ENCODE results near the gene L1CAM. TPM values are rescaled to one million over a fixed set of nuclear protein-coding genes. Genes with fewer than 3 reads are reported as not detected.

The L1CAM gene
- polyA plus RNA-seq, 1 of the 3 experiments (the other 2 are of a cell fraction): 1.9 TPM

- H3K79me2 ChIP-seq (ENCODE audit: insufficient read depth): no peaks in the 10 kb centered on the region
- POLR2A ChIA-PET: no interaction called here
- peaks cover 0 to 37% of the 10 kb centered on the region in 2 experiments; a peak in 1 of 4 replicates for H3K4me1 ChIP-seq (ENCODE audit: control insufficient read depth in 1 of 2, insufficient read depth in 2 of 2, low read depth in 1 of 2, low read length in 1 of 2)
- H3K27me3 ChIP-seq (ENCODE audit: insufficient read depth): peaks cover 52% of the 10 kb centered on the region
- H3K4me2 ChIP-seq: no peak overlapping the region
- CTCF ChIA-PET: interaction anchor here (1.0 to 12.9 kb wide), 2 partner anchors 10 to 33 kb away, joined by 3 to 130 read pairs; no protein-coding TSS in a partner anchor
- no peak overlapping the region for H3K9ac ChIP-seq
- no peaks in the 10 kb centered on the region for H4K20me1 ChIP-seq (ENCODE audit: insufficient read depth)
- WGBS (ENCODE audit: low lambda C conversion rate): 42% methylated on average over 12 of the region's 13 CpGs
- no peaks in the 10 kb centered on the region for H3F3A ChIP-seq (replicated peaks; ENCODE audit: insufficient read depth)
- no peak overlapping the region for H3K4me3 ChIP-seq (ENCODE audit: low read depth in 2 of 2, low read length in 1 of 2)
- H3K36me3 ChIP-seq (replicated peaks in 1 of 2; ENCODE audit: control insufficient read depth in 1 of 2, insufficient read depth in 2 of 2, low read length in 1 of 2): no peaks in the 10 kb centered on the region
- no peak for DNase-seq
- no peak overlapping the region for H3K27ac ChIP-seq (ENCODE audit: low read depth in 2 of 2, low read length in 1 of 2)
- TF ChIP-seq GABPA (IDR thresholded peaks at IDR 0.05; ENCODE audit: low read depth): no peak
- TF ChIP-seq REST (IDR thresholded peaks at IDR 0.05; ENCODE audit: low read depth, low read length): no peak
- TF ChIP-seq TEAD4 (IDR thresholded peaks at IDR 0.05; ENCODE audit: borderline replicate concordance, insufficient read depth): no peak
- no peak for TF ChIP-seq MXI1 (IDR thresholded peaks at IDR 0.05; ENCODE audit: low read depth, low read length)
- no peak for TF ChIP-seq POLR2AphosphoS5 (IDR thresholded peaks at IDR 0.05; ENCODE audit: low read depth, low read length)
- no peak for TF ChIP-seq ELF1 (IDR thresholded peaks at IDR 0.05)
- TF ChIP-seq RCOR1 (IDR thresholded peaks at IDR 0.05; ENCODE audit: low read length): no peak
- no peak for TF ChIP-seq FOXJ3 (CRISPR knock-in tag; IDR thresholded peaks at IDR 0.05)
- no peak for TF ChIP-seq USF1 (IDR thresholded peaks at IDR 0.05; ENCODE audit: borderline replicate concordance, low read depth)
- TF ChIP-seq FOSL2 (IDR thresholded peaks at IDR 0.05; ENCODE audit: borderline replicate concordance, low read depth): no peak
- TF ChIP-seq FOXM1 (IDR thresholded peaks at IDR 0.05; ENCODE audit: low read depth): no peak
- TF ChIP-seq EP300 (IDR thresholded peaks at IDR 0.05; ENCODE audit: borderline replicate concordance in 1 of 2, low read depth in 1 of 2, low read length in 1 of 2): no peak
- no peak for TF ChIP-seq TCF12 (IDR thresholded peaks at IDR 0.05)
- no peak for TF ChIP-seq NFIC (IDR thresholded peaks at IDR 0.05; ENCODE audit: borderline replicate concordance)
- no peak for TF ChIP-seq TAF1 (IDR thresholded peaks at IDR 0.05; ENCODE audit: borderline replicate concordance, low read depth, low read length)
- no peak for TF ChIP-seq NRF1 (IDR thresholded peaks at IDR 0.05; ENCODE audit: low read depth, low read length)
- H3K9me3 ChIP-seq: no peaks in the 10 kb centered on the region
- H3K9me2 ChIP-seq: no peaks in the 10 kb centered on the region
- no peak overlapping the region for H2AFZ ChIP-seq (ENCODE audit: low read depth)
Observed at GRCh38 chrX:153919281-153919680, 33.3 kb upstream of the L1CAM start.

Data from SK-N-SH (cell line).